HG02973 (cell line): ENCODE measurements around the gene MAPT.

Experiments used
- ATAC-seq: cut with Tn5 transposase; IDR thresholded peaks from one replicate; pipeline ENCODE4 v1.9.1; 2021; ENCODE audit warnings: moderate library complexity; ENCODE audit not compliant: unreplicated experiment

The MAPT gene

DNA sequence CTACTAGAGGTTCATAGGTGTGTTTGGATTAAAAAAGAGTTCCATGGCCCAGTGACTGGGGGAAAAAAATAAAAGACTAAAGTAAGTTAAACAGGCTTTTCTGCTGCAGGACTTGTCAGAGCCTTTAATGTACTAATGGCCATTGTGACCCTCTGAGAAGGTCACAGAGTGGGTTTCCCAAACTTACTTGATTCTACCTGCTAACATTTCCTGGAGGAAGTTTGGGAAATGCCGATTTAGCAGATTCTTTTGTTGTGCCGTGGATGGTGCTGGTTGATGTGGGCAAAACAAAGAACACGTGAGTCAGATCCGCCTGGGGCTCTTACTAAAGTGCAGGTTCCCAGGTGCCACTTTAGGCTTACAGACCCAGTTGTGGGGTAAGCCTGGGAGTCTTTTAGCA is 91.1 kb downstream of the MAPT start:
- no peak for ATAC-seq

DNA sequence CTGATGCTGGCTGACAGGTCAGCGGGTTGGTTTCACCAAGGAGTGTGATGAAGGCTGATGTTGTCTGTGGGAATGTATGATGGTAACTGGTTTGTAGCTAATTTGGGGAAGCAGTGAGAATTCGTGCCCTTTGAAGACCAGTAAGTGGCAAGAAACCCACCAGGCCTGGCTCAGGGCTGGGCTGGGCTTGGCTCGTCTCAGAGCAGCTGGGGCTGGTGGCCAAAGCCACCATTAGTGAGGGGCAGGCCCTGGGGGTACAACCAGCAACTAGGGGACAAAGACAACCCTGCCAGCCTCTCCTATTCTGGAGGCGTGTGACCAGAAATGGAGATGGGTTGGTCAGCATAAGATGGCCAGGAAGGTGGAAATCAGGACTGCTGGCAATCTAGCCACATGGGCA is 91.7 kb downstream of the MAPT start:
- ATAC-seq, result no peak

DNA sequence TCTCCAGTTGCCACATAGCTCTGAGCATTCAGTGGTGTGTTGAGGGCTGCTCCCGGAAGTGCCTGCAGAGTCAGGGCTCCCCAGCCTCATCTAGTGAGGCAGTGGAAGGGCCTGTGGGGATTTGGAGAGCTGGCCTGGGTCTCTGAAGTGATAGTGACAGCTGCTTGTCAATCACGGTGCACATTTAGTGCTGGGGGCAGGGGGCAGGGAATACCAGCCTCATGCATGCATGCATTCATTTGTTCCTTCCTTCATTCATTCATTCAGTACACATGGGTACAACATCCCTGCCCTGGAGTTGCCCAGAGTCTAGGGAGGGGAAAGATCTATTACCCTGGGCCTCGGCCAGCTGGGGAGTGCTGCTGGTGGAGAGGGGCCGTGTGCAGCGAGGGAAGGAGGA is 93.4 kb downstream of the MAPT start:
- no peak for ATAC-seq

DNA sequence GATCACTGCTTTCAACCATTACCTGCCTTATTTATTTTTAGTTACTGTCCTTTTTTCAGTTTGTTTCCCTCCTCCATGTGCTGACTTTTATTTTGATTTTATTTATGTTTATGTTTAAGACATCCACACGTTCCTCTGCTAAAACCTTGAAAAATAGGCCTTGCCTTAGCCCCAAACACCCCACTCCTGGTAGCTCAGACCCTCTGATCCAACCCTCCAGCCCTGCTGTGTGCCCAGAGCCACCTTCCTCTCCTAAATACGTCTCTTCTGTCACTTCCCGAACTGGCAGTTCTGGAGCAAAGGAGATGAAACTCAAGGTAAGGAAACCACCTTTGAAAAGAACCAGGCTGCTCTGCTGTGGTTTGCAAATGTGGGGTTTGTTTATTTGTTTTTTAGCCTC is 95.4 kb downstream of the MAPT start:
- ATAC-seq, result no peak

DNA sequence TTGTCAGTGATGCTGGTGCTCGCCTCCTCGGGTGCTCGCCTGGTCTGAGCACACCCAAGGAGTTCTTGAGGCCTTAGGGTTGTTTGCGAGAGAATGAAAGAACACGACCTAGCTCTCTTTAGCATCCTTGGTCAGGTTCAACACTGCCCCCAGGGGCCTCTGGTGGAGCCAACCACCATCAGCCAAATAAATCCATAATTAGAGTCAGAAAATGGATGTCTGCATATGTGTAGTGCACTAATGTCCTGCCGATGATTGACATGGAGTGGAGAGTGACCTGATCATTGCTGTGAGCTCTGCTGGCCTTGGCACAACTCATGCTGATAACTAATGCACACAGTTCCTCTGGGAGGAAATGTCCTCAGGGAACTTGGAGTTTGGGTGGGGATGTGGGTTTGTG is 96.5 kb downstream of the MAPT start:
- ATAC-seq, result no peak

DNA sequence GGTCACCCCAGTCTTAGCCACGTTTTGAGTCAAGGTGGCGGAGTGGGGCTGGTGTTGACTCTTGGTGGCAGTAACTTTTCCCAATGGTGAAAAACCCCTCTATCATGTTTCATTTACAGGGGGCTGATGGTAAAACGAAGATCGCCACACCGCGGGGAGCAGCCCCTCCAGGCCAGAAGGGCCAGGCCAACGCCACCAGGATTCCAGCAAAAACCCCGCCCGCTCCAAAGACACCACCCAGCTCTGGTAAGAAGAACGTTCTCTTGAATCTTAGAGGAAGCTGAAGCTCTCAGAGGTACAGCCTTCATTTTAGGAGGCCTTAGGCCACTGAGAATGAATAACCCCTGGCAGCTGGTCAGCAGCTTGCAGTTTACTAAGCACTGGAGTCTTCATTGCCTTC is 97.0 kb downstream of the MAPT start:
- no peak for ATAC-seq

DNA sequence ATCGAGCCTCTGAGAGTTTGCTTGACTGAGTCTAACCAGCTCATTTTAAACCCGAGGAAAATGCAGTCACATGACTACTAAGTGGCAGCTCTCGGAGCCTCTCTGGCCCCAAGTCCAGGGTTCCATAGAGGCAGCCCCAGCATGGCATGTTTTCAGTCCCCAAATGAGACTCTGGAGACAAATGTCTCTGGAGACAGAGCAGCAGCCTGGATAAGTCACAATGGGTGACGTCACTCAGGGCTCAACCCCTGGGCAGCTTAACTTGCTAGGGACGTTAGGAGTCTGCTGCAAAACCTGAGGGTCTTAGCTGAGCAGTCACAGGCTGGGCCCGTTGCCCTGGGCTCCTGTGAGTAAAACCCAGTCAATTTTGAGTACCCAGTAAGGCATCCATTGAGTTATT is 97.8 kb downstream of the MAPT start:
- no peak for ATAC-seq

DNA sequence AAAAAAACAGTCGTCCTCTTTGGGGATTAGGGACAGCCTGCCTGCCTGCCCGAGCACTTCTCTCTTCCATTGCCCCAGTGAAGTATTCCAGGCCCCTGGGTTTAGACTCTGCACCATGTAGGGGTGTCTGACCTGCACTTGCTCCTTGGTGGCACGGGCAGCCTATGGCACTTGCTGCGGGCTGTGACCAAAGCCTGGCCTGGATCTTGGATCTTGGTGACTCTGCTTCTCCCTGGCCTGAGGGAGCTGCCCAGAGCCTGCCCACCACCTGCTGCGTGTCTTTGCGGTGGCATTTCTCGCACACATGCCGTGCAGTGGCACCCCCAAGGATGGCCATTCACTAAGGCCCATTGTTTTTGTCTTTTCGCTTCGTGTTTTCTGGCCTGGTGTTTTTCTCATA is 98.5 kb downstream of the MAPT start:
- ATAC-seq, result no peak

DNA sequence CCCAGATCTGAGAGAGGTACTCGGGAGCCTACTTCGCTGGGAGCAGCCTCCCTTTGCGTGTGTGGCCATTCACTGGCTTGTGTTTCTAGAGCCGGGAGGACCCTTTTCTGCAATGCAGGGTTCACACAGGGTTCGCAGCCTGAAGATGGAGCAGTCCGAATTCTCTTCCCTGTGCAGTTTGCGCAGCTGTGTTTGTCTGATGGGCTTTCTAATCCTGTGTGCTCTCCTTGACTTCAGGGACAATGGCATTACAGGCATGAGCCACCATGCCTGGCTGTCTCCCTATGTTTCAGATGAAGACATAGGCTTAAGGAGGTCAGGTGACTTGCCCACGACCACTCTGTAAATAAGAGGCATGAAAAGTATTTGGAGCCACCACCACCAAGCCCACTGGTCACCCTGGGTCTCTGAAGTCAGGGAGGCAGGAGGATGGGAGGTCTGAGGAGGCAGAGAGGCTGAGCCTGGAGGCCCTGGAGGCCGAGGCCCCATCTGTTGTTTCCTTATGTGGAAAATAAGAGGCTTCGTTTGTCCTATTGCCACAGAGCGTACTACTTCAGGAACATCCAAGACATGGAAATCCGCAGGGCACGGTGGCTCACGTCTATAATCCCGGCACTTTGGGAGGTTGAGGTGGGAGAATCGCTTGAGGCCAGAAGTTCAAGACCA is 99.7 kb downstream of the MAPT start:
- no peak for ATAC-seq

DNA sequence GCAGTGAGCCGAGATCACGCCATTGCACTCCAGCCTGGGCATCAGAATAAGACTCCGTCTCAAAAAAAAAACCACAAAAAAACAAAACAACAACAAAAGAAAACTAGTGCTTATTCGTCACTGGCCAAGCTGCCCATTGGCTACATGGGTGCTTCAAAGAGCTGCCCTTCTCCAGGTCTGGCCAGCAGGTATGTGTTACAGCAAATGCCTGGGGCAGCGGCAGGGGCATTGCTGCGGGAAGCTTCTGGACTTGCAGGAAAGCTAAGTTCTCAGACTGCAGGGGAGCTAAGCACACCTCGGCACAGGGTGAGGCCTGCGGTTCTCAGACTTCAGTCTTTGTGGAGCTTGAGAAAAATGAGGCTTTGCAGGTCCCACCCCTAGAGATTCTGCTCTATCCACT is 100.6 kb downstream of the MAPT start:
- no peak for ATAC-seq

DNA sequence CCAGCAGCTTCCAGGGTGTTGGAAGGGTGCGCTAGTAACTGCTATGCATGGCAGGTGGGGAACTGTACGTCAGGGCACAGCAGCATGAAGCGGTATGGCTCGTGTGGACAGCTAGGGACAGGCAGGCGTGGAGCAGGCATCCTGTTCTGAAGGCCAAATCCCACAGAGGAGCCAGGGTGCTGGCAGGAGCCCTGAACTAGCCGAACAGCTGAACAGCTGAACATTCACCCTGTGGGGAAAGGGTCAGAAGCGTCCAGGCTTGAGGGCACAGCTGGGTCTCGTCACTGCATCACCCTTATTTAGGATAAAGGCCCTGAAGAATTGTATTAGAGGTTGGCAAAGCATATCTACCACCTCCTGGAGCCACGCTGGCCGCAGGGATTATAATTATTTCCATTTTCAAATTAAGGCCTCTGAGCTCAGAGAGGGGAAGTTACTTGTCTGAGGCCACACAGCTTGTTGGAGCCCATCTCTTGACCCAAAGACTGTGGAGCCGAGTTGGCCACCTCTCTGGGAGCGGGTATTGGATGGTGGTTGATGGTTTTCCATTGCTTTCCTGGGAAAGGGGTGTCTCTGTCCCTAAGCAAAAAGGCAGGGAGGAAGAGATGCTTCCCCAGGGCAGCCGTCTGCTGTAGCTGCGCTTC is 101.4 kb downstream of the MAPT start:
- ATAC-seq, result no peak

DNA sequence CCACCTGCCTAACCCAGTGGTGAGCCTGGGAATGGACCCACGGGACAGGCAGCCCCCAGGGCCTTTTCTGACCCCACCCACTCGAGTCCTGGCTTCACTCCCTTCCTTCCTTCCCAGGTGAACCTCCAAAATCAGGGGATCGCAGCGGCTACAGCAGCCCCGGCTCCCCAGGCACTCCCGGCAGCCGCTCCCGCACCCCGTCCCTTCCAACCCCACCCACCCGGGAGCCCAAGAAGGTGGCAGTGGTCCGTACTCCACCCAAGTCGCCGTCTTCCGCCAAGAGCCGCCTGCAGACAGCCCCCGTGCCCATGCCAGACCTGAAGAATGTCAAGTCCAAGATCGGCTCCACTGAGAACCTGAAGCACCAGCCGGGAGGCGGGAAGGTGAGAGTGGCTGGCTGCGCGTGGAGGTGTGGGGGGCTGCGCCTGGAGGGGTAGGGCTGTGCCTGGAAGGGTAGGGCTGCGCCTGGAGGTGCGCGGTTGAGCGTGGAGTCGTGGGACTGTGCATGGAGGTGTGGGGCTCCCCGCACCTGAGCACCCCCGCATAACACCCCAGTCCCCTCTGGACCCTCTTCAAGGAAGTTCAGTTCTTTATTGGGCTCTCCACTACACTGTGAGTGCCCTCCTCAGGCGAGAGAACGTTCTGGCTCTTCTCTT is 102.1 kb downstream of the MAPT start:
- no peak for ATAC-seq

DNA sequence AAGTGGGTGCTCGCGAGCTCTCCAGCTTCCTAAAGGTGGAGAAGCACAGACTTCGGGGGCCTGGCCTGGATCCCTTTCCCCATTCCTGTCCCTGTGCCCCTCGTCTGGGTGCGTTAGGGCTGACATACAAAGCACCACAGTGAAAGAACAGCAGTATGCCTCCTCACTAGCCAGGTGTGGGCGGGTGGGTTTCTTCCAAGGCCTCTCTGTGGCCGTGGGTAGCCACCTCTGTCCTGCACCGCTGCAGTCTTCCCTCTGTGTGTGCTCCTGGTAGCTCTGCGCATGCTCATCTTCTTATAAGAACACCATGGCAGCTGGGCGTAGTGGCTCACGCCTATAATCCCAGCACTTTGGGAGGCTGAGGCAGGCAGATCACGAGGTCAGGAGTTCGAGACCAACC is 102.8 kb downstream of the MAPT start:
- ATAC-seq, result no peak

DNA sequence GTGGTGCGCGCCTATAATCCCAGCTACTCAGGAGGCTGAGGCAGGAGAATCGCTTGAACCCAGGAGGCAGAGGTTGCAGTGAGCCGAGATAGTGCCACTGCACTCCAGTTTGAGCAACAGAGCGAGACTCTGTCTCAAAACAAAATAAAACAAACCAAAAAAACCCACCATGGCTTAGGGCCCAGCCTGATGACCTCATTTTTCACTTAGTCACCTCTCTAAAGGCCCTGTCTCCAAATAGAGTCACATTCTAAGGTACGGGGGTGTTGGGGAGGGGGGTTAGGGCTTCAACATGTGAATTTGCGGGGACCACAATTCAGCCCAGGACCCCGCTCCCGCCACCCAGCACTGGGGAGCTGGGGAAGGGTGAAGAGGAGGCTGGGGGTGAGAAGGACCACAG is 103.3 kb downstream of the MAPT start:
- ATAC-seq, result no peak

DNA sequence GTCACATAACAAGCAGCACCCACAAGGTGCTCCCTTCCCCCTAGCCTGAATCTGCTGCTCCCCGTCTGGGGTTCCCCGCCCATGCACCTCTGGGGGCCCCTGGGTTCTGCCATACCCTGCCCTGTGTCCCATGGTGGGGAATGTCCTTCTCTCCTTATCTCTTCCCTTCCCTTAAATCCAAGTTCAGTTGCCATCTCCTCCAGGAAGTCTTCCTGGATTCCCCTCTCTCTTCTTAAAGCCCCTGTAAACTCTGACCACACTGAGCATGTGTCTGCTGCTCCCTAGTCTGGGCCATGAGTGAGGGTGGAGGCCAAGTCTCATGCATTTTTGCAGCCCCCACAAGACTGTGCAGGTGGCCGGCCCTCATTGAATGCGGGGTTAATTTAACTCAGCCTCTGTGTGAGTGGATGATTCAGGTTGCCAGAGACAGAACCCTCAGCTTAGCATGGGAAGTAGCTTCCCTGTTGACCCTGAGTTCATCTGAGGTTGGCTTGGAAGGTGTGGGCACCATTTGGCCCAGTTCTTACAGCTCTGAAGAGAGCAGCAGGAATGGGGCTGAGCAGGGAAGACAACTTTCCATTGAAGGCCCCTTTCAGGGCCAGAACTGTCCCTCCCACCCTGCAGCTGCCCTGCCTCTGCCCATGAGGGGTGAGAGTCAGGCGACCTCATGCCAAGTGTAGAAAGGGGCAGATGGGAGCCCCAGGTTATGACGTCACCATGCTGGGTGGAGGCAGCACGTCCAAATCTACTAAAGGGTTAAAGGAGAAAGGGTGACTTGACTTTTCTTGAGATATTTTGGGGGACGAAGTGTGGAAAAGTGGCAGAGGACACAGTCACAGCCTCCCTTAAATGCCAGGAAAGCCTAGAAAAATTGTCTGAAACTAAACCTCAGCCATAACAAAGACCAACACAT is 104.9 kb downstream of the MAPT start, which contains the start of gene STH:
STH (plus strand) TSS at position 264 of the 913 bp plus-strand sequence; CDS start at position 294, 30 bp downstream.
- ATAC-seq, result no peak

DNA sequence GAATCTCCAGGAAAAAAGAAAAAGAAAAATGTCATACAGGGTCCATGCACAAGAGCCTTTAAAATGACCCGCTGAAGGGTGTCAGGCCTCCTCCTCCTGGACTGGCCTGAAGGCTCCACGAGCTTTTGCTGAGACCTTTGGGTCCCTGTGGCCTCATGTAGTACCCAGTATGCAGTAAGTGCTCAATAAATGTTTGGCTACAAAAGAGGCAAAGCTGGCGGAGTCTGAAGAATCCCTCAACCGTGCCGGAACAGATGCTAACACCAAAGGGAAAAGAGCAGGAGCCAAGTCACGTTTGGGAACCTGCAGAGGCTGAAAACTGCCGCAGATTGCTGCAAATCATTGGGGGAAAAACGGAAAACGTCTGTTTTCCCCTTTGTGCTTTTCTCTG is 105.5 kb downstream of the MAPT start:
- no peak for ATAC-seq

DNA sequence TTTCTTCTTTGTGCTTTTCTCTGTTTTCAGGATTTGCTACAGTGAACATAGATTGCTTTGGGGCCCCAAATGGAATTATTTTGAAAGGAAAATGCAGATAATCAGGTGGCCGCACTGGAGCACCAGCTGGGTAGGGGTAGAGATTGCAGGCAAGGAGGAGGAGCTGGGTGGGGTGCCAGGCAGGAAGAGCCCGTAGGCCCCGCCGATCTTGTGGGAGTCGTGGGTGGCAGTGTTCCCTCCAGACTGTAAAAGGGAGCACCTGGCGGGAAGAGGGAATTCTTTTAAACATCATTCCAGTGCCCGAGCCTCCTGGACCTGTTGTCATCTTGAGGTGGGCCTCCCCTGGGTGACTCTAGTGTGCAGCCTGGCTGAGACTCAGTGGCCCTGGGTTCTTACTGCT is 105.9 kb downstream of the MAPT start:
- no peak for ATAC-seq

DNA sequence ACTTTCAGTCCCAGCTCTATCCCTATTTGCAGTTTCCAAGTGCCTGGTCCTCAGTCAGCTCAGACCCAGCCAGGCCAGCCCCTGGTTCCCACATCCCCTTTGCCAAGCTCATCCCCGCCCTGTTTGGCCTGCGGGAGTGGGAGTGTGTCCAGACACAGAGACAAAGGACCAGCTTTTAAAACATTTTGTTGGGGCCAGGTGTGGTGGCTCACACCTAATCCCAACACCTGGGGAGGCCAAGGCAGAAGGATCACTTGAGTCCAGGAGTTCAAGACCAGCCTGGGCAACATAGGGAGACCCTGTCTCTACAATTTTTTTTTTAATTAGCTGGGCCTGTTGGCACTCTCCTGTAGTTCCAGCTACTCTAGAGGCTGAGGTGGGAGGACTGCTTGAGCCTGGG is 106.4 kb downstream of the MAPT start:
- ATAC-seq, result no peak

DNA sequence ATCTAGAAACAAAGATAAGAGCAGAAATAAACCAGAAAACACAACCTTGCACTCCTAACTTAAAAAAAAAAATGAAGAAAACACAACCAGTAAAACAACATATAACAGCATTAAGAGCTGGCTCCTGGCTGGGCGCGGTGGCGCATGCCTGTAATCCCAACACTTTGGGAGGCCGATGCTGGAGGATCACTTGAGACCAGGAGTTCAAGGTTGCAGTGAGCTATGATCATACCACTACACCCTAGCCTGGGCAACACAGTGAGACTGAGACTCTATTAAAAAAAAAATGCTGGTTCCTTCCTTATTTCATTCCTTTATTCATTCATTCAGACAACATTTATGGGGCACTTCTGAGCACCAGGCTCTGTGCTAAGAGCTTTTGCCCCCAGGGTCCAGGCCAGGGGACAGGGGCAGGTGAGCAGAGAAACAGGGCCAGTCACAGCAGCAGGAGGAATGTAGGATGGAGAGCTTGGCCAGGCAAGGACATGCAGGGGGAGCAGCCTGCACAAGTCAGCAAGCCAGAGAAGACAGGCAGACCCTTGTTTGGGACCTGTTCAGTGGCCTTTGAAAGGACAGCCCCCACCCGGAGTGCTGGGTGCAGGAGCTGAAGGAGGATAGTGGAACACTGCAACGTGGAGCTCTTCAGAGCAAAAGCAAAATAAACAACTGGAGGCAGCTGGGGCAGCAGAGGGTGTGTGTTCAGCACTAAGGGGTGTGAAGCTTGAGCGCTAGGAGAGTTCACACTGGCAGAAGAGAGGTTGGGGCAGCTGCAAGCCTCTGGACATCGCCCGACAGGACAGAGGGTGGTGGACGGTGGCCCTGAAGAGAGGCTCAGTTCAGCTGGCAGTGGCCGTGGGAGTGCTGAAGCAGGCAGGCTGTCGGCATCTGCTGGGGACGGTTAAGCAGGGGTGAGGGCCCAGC is 107.3 kb downstream of the MAPT start:
- no peak for ATAC-seq

DNA sequence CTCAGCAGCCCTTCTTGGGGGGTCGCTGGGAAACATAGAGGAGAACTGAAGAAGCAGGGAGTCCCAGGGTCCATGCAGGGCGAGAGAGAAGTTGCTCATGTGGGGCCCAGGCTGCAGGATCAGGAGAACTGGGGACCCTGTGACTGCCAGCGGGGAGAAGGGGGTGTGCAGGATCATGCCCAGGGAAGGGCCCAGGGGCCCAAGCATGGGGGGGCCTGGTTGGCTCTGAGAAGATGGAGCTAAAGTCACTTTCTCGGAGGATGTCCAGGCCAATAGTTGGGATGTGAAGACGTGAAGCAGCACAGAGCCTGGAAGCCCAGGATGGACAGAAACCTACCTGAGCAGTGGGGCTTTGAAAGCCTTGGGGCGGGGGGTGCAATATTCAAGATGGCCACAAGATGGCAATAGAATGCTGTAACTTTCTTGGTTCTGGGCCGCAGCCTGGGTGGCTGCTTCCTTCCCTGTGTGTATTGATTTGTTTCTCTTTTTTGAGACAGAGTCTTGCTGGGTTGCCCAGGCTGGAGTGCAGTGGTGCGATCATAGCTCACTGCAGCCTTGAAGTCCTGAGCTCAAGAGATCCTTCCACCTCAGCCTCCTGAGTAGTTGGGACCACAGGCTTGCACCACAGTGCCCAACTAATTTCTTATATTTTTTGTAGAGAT is 108.1 kb downstream of the MAPT start:
- ATAC-seq, result no peak
